ENCODE measurements around the gene PTPRN2. TPM values are rescaled to one million over a fixed set of nuclear protein-coding genes. Genes with fewer than 3 reads are reported as not detected.

Gene PTPRN2
- total and polyA plus RNA-seq, 2 donors (not counting 3 experiments of a cell fraction or from before 2014, with no cell fraction given) = 0.62 to 0.88 TPM

DNA sequence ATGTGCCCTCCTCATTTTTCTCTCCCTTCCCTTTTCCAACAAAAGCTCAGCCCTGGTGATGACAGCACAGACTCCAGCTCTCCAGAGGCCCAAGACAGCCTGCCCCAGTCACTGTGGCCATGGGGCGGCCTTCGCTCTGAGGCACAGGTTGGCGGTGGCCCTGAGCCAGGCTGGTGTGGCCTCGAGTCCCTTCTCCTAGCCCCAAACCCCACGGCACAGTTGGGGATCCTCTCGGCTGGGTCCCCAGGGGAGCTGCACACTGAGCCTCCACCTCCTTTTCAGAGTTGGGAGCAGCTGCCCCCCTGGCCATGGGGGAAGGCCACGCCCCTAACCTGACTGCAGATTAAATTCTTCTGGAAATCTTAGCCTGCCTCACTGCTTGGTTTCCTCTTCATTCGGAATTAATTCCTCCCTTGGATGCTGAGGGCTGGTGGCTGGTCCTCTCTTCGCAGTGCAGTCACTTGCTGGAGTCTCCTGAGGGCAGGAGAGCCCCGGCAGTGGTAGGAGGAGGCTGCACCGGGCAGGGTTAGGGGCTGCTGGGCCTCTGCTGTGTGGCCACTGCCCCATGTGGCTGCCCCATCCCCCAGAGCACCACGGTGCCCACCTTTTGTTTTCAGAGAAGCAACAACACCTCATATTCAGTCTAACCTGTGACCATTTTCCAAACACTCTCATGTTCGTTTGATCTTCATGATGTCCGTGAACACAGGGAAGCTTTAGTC, 824.2 kb downstream of the PTPRN2 start:
- TF ChIP-seq, protein P1, sequence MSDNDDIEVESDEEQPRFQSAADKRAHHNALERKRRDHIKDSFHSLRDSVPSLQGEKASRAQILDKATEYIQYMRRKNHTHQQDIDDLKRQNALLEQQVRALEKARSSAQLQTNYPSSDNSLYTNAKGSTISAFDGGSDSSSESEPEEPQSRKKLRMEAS (IDR thresholded peaks at IDR 0.05; ENCODE audit: insufficient read depth, insufficient read length) = no peak
- no peak for TF ChIP-seq POLR2AphosphoS5 (IDR thresholded peaks at IDR 0.05; ENCODE audit: insufficient read depth, low read depth, low read length)
- TF ChIP-seq GATA2 (IDR thresholded peaks at IDR 0.05; ENCODE audit: insufficient read depth, insufficient read length, low read depth, low read length) = no peak
- TF ChIP-seq JUN (IDR thresholded peaks at IDR 0.05; ENCODE audit: borderline replicate concordance, insufficient read depth, insufficient read length, low read depth) = no peak
- TF ChIP-seq, protein P2, sequence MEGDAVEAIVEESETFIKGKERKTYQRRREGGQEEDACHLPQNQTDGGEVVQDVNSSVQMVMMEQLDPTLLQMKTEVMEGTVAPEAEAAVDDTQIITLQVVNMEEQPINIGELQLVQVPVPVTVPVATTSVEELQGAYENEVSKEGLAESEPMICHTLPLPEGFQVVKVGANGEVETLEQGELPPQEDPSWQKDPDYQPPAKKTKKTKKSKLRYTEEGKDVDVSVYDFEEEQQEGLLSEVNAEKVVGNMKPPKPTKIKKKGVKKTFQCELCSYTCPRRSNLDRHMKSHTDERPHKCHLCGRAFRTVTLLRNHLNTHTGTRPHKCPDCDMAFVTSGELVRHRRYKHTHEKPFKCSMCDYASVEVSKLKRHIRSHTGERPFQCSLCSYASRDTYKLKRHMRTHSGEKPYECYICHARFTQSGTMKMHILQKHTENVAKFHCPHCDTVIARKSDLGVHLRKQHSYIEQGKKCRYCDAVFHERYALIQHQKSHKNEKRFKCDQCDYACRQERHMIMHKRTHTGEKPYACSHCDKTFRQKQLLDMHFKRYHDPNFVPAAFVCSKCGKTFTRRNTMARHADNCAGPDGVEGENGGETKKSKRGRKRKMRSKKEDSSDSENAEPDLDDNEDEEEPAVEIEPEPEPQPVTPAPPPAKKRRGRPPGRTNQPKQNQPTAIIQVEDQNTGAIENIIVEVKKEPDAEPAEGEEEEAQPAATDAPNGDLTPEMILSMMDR (IDR thresholded peaks at IDR 0.05; ENCODE audit: extremely low read depth in 1 of 2, insufficient read depth in 1 of 2, low read depth in 1 of 2, low read length in 2 of 2) = no peak
- TF ChIP-seq EZH2 (IDR thresholded peaks at IDR 0.05; ENCODE audit: borderline replicate concordance, low read depth, low read length, severe bottlenecking) = no peak
- H3K4me1 ChIP-seq (ENCODE audit: control insufficient read depth, extremely low read depth, insufficient read depth, low read length) = no peaks in the 10 kb centered on the region
- no peaks in the 10 kb centered on the region for H3K27me3 ChIP-seq (ENCODE audit: control insufficient read depth in 2 of 2, insufficient read depth in 2 of 2, low read length in 2 of 2)
- no peaks in the 10 kb centered on the region for H4K20me1 ChIP-seq (replicated peaks; ENCODE audit: control insufficient read depth, extremely low read depth, insufficient read depth, low read length)
- H3K9me1 ChIP-seq (replicated peaks; ENCODE audit: control insufficient read depth, extremely low read depth, insufficient read depth, low read length) = no peaks in the 10 kb centered on the region
- no TSS peak for BruUV-seq (replicated peaks)
- H3K79me2 ChIP-seq (ENCODE audit: control insufficient read depth, insufficient read depth, low read length) = no peaks in the 10 kb centered on the region
- no peak overlapping the region for H3K4me3 ChIP-seq (replicated peaks in 1 of 3; ENCODE audit: insufficient read depth in 1 of 3, low read depth in 1 of 3, low read length in 3 of 3)
- H2AFZ ChIP-seq (ENCODE audit: low read depth, low read length) = no peak overlapping the region
- no peak overlapping the region for H3K4me2 ChIP-seq (ENCODE audit: insufficient read depth, low read length)
- H3K27ac ChIP-seq (ENCODE audit: insufficient read depth, low read depth, low read length) = no peak overlapping the region
- dilution Hi-C loops (cut with MboI; ENCODE audit: extremely low pct_ligation_motif_present, low sequenced_read_pairs) = no loop called here
- no peaks in the 10 kb centered on the region for H3K36me3 ChIP-seq (ENCODE audit: control insufficient read depth in 2 of 2, extremely low read depth in 1 of 2, insufficient read depth in 2 of 2, low read length in 2 of 2)
- H3K9me3 ChIP-seq (replicated peaks; ENCODE audit: control insufficient read depth, insufficient read depth, low read length) = peaks cover 18% of the 10 kb centered on the region
- intact Hi-C loops (cut with micrococcal nuclease) = no loop called here
- POLR2A ChIA-PET = no interaction called here
- FAIRE-seq = no peak
- H3K9ac ChIP-seq (replicated peaks; ENCODE audit: extremely low read depth, insufficient read depth, low read length) = no peak overlapping the region
- CTCF ChIA-PET = no interaction called here
- DNase-seq (ENCODE audit: low read depth, low spot score) = no peak

All from endothelial cell of umbilical vein (primary cell).